A673 (cell line): ENCODE measurements around the gene NOCT. TPM values are rescaled to one million over a fixed set of nuclear protein-coding genes. Genes with fewer than 3 reads are reported as not detected.
"Not testable (repeated sequence)": the region's sequence is repeated elsewhere in the genome, so short reads cannot be mapped to it uniquely, and the experiment has no call there.

ENCODE experiments used
- BruUV-seq: library from RNA; stranded (reverse); fragments of 400-500 nt; replicated peaks from 2 replicates; lab custom pipeline; 2021; lab: Mats Ljungman, UMichigan
- CTCF ChIA-PET: fragments of 300-600 bp; sonication (Branson Sonifier 250); formaldehyde crosslinking; loops from one replicate; lab custom pipeline; 2022; ENCODE audit warnings: antibody characterized with exemption; lab: Charles Lee
- POLR2A ChIA-PET: fragments of 300-600 bp; sonication (Branson Sonifier 250); formaldehyde crosslinking; loops from one replicate; lab custom pipeline; 2022; ENCODE audit warnings: antibody characterized with exemption; ENCODE audit not compliant: low non-redundant PET; lab: Charles Lee
- DNase-seq: peaks from one replicate; pipeline ENCODE4 v3.0.0-alpha.2; 2015; ENCODE audit warnings: low spot score
- H3K27ac ChIP-seq: fragments of 200-600 bp; sonication (generic); 2 replicates; pipeline ENCODE4 v1.5.1; 2016; ENCODE audit warnings: mixed run types, low read depth, mild to moderate bottlenecking, mixed read lengths, antibody characterized with exemption, low read length; ENCODE audit not compliant: poor library complexity, severe bottlenecking
- H3K27me3 ChIP-seq: fragments of 200-600 bp; sonication (generic); replicated peaks from 2 replicates; pipeline ENCODE4 v1.6.1; 2017; ENCODE audit warnings: mixed run types, low read depth, mild to moderate bottlenecking, mixed read lengths, antibody characterized with exemption, low read length; ENCODE audit not compliant: insufficient read depth, poor library complexity
- H3K36me3 ChIP-seq: fragments of 200-600 bp; sonication (generic); 2 replicates; pipeline ENCODE4 v1.6.1; 2016; ENCODE audit warnings: mixed run types, mild to moderate bottlenecking, mixed read lengths, antibody characterized with exemption, low read length; ENCODE audit not compliant: insufficient read depth, poor library complexity, severe bottlenecking
- H3K4me1 ChIP-seq: fragments of 200-600 bp; sonication (generic); 2 replicates; pipeline ENCODE4 v1.6.1; 2017; ENCODE audit warnings: mixed run types, mild to moderate bottlenecking, mixed read lengths, antibody characterized with exemption, low read length; ENCODE audit not compliant: insufficient read depth, poor library complexity, severe bottlenecking
- H3K4me3 ChIP-seq: fragments of 200-600 bp; sonication (generic); 2 replicates; pipeline ENCODE4 v1.5.1; 2016; ENCODE audit warnings: low read depth, mixed run types, mild to moderate bottlenecking, mixed read lengths, low read length; ENCODE audit not compliant: poor library complexity, severe bottlenecking
- H3K9me3 ChIP-seq: fragments of 200-600 bp; sonication (generic); 2 replicates; pipeline ENCODE4 v1.6.1; 2016; ENCODE audit warnings: mixed run types, low read depth, mild to moderate bottlenecking, mixed read lengths, antibody characterized with exemption, low read length; ENCODE audit not compliant: poor library complexity, severe bottlenecking
- EZH2 ChIP-seq: fragments of 200-600 bp; sonication (generic); IDR thresholded peaks from 2 replicates; pipeline ENCODE4 v1.6.1; 2017; ENCODE audit warnings: borderline replicate concordance, low read depth, mild to moderate bottlenecking, mixed read lengths, antibody characterized with exemption, low read length; ENCODE audit not compliant: poor library complexity, severe bottlenecking
- intact Hi-C: fragments of 100-400 bp; cut with micrococcal nuclease; formaldehyde crosslinking; loops from one replicate; pipeline ENCODE4 v1.10.0; 2022; ENCODE audit not compliant: unreplicated experiment
- total RNA-seq: library from RNA; stranded (reverse); gene quantifications from 2 replicates; pipeline ENCODE4 v1.2.3, GENCODE V29; 2021
- TF ChIP-seq, protein P1 (sequence below): fragments of 300-800, 200-600 bp; sonication (generic); conservative IDR thresholded peaks from 2 replicates; pipeline ENCODE4 v1.5.1; 2017; ENCODE audit warnings: low read depth, mild to moderate bottlenecking, antibody characterized with exemption, low read length, moderate library complexity, mixed read lengths

NOCT gene
- total RNA-seq, 1 experiment from 2014 or later = 27.6 TPM

DNA sequence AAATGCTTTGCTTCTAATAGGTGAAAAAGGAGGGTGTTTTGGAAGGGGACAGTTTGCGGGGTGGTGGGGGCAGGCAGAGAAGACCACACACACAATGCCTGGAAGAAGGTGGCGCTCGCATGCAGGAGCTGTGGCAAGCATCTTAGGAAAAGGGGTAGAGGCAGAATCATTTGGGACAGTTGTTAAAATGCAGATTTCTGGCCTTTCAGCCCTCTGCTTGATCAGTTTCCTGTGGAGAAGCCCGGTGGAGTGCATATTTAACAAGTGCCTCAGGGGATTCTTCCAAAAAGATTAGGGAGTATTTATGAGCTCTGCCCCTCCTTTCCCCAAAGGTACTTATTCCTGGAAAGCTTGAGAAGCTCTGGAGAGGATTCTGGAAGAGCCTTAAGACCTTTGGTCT, 4.8 kb downstream of the NOCT start:
- Histone ChIP-seq H3K27me3 (no peaks in the 10 kb centered on the region), H3K4me1 (peaks cover 31% of the 10 kb centered on the region), H3K27ac (peak overlapping the region; percentile 19), H3K36me3 (no peaks in the 10 kb centered on the region), H3K9me3 (no peaks in the 10 kb centered on the region), H3K4me3 (no peak overlapping the region)
- no peak for DNase-seq
- TF ChIP-seq EZH2 = no peak
- BruUV-seq = no TSS peak
- intact Hi-C loops = no loop called here
- POLR2A ChIA-PET = no interaction called here
- CTCF ChIA-PET = interaction anchor here (0.6 to 2.7 kb wide), 3 partner anchors 10 to 166 kb away, joined by 3 to 17 read pairs (median 11); no protein-coding TSS in a partner anchor

DNA sequence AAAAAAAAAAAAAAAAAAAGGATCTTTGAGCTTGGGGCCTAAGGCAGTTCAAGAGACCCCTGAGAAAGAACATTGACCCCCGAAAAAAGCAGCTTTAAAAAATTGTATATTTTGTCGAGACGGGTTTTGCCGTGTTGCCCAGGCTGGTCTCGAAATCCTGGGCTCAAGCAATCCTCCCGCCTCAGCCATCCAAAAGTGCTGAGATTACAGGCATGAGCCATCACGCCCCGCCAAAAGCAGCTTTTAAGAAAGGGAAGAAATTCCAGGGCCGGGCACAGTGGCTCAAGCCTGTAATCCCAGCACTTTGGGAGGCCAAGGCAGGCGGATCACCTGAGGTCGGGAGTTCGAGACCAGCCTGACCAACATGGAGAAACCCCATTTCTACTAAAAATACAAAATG, 5.5 kb downstream of the NOCT start:
- H3K4me3 ChIP-seq, DNase-seq, H3K27me3 ChIP-seq, H3K9me3 ChIP-seq, H3K36me3 ChIP-seq, BruUV-seq, POLR2A ChIA-PET, H3K27ac ChIP-seq, intact Hi-C loops: not testable (repeated sequence)
- CTCF ChIA-PET = interaction anchor here (0.6 to 1.1 kb wide), 2 partner anchors 9 to 165 kb away, joined by 3 to 11 read pairs; no protein-coding TSS in a partner anchor
- H3K4me1 ChIP-seq = peaks cover 31% of the 10 kb centered on the region

DNA sequence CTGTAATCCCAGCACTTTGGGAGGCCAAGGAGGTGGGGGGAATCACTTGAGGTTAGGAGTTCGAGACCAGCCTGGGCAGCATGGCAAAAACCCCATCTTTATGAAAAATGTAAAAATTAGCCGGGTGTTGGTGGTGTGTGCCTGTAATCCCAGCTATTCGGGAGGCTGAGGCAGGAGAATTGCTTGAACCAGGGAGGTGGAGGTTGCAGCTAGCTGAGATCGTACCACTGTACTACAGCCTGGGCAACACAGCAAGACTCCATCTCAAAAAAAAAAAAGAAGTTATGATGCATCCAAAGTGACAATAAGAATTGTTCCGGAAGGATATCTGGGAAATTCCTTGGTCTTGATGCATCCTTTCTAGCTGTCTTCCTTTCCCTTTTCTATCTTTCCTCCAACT, 7.3 kb downstream of the NOCT start:
- H3K27me3 ChIP-seq = no peaks in the 10 kb centered on the region
- TF ChIP-seq EZH2 = no peak
- TF ChIP-seq, protein P1, sequence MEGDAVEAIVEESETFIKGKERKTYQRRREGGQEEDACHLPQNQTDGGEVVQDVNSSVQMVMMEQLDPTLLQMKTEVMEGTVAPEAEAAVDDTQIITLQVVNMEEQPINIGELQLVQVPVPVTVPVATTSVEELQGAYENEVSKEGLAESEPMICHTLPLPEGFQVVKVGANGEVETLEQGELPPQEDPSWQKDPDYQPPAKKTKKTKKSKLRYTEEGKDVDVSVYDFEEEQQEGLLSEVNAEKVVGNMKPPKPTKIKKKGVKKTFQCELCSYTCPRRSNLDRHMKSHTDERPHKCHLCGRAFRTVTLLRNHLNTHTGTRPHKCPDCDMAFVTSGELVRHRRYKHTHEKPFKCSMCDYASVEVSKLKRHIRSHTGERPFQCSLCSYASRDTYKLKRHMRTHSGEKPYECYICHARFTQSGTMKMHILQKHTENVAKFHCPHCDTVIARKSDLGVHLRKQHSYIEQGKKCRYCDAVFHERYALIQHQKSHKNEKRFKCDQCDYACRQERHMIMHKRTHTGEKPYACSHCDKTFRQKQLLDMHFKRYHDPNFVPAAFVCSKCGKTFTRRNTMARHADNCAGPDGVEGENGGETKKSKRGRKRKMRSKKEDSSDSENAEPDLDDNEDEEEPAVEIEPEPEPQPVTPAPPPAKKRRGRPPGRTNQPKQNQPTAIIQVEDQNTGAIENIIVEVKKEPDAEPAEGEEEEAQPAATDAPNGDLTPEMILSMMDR = no peak
- H3K36me3 ChIP-seq = no peaks in the 10 kb centered on the region
- no TSS peak for BruUV-seq
- H3K9me3 ChIP-seq = no peaks in the 10 kb centered on the region
- DNase-seq = no peak
- no peak overlapping the region for H3K4me3 ChIP-seq
- H3K4me1 ChIP-seq = peaks cover 29% of the 10 kb centered on the region
- POLR2A ChIA-PET = no interaction called here
- no peak overlapping the region for H3K27ac ChIP-seq
- intact Hi-C loops = no loop called here
- CTCF ChIA-PET = no interaction called here

DNA sequence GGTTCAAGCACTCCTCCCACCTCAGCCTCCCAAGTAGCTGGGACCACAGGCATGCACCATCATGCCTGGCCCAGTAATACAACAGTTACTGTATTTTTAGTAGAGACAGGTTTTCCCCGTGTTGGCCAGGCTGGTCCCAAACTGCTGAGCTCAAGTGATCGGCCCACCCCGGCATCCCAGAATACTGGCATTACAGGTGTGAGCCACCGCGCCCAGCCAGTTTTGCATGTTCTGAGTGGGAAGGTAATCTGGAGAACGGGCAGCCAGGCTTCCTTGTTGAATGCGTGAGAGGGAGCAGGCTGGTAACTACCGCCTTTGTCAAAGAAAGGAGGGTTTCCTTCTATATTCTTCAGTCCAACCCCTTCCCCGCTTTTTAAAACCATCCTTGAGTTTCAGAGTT, 9.1 kb downstream of the NOCT start:
- ChIA-PET POLR2A (no interaction called here), CTCF (interaction anchor here (0.5 kb wide), 1 partner anchor 525 kb away, joined by 3 read pairs; no protein-coding TSS in a partner anchor)
- TF ChIP-seq, protein P1 = no peak

More for the DNA sequence above, 9.1 kb downstream of the NOCT start:
- Histone ChIP-seq H3K4me3 (no peak overlapping the region), H3K4me1 (peaks cover 10% of the 10 kb centered on the region), H3K36me3 (no peaks in the 10 kb centered on the region), H3K9me3 (no peaks in the 10 kb centered on the region), H3K27ac (no peak overlapping the region), H3K27me3 (no peaks in the 10 kb centered on the region)
- no peak for DNase-seq
- intact Hi-C loops = no loop called here
- no TSS peak for BruUV-seq
